K562 (cell line): ENCODE measurements around the gene TMEM41B. TPM values are rescaled to one million over a fixed set of nuclear protein-coding genes. Genes with fewer than 3 reads are reported as not detected.

Experiments used
- ATAC-seq: fragments of 200-7000 bp; cut with Tn5 transposase; 3 replicates; pipeline ENCODE4 v1.9.1; 2020; ENCODE audit warnings: moderate library complexity
- BruUV-seq: library from RNA; stranded (reverse); fragments of 400-500 nt; replicated peaks from 2 replicates; lab custom pipeline; 2021; lab: Mats Ljungman, UMichigan
- CTCF ChIA-PET: fragments of 300-600 bp; formaldehyde crosslinking; extraction: SDS; loops from one replicate; lab custom pipeline; 2021; ENCODE audit warnings: low intra/inter-chr PET ratio; lab: Yijun Ruan, JAX
- POLR2A ChIA-PET: fragments of 300-600, 350-650 bp; sonication (Branson Sonifier 250); formaldehyde crosslinking; extraction: SDS; loops from one replicate; lab custom pipeline; 2021; ENCODE audit warnings: antibody characterized with exemption, inconsistent platforms; lab: Yijun Ruan, JAX
- DNase-seq, 4 experiments: peaks; one replicate each; pipeline versions ENCODE4 v3.0.0 to v3.0.0-alpha.2; 2011 to 2018; ENCODE audit warnings: low spot score in 3 of 4, mixed read lengths in 3 of 4; ENCODE audit errors: extremely low read depth in 1 of 4
- FAIRE-seq: peaks from 2 replicates; lab custom pipeline; 2011; peaks lifted over from hg19 to GRCh38; lab: Jason Lieb, UNC
- H2AFZ ChIP-seq: 2 replicates; pipeline ENCODE4 v1.6.0; 2011; ENCODE audit warnings: low read depth, low read length, control low read depth, inconsistent platforms
- H3K27ac ChIP-seq: fragments of 200-600 bp; 3 replicates; pipeline ENCODE4 v1.8.0; 2011; ENCODE audit warnings: low read depth, mild to moderate bottlenecking, control low read depth, inconsistent platforms, low read length, moderate library complexity, mixed read lengths; ENCODE audit errors: extremely low read depth
- H3K27me3 ChIP-seq, 2 experiments: fragments of 300-600 bp in 1 of 2; 2 replicates in 1 of 2; 3 replicates in 1 of 2; pipeline versions ENCODE4 v1.6.0 to v1.8.0; 2011; ENCODE audit warnings: inconsistent platforms in 2 of 2, low read length in 2 of 2, mild to moderate bottlenecking in 1 of 2, mixed read lengths in 1 of 2, moderate library complexity in 1 of 2; ENCODE audit not compliant: control insufficient read depth in 2 of 2, insufficient read depth in 2 of 2
- H3K36me3 ChIP-seq: fragments of 300-600 bp; 3 replicates; pipeline ENCODE4 v1.8.0; 2011; ENCODE audit warnings: mild to moderate bottlenecking, low read length, inconsistent platforms; ENCODE audit not compliant: control insufficient read depth, insufficient read depth
- H3K4me1 ChIP-seq, 2 experiments: fragments of 200-600 bp in 1 of 2; replicated peaks in 1 of 2; 2 replicates in 1 of 2; 3 replicates in 1 of 2; pipeline versions ENCODE4 v1.5.1 to v1.8.0; 2011; ENCODE audit warnings: inconsistent platforms in 2 of 2, low read length in 2 of 2, mild to moderate bottlenecking in 1 of 2, mixed read lengths in 1 of 2, moderate library complexity in 1 of 2; ENCODE audit not compliant: control insufficient read depth in 2 of 2, insufficient read depth in 2 of 2
- H3K4me2 ChIP-seq: 2 replicates; pipeline ENCODE4 v1.6.1; 2011; ENCODE audit warnings: low read length, control low read depth, inconsistent platforms, mixed read lengths; ENCODE audit not compliant: insufficient read depth
- H3K4me3 ChIP-seq: fragments of 200-600 bp; sonication (generic), shearing (Covaris generic); 2 replicates; pipeline ENCODE4 v1.5.1; 2016; ENCODE audit warnings: control low read depth, inconsistent platforms
- H3K79me2 ChIP-seq: fragments of 200-600 bp; 3 replicates; pipeline ENCODE4 v1.8.0; 2011; ENCODE audit warnings: low read length, inconsistent platforms; ENCODE audit not compliant: control insufficient read depth, insufficient read depth
- H3K9ac ChIP-seq, 2 experiments: 2 replicates each; pipeline versions ENCODE4 v1.6.0 to v1.6.1; 2011; ENCODE audit warnings: low read depth in 2 of 2, low read length in 2 of 2, control low read depth in 1 of 2, inconsistent platforms in 1 of 2, mild to moderate bottlenecking in 1 of 2, mixed read lengths in 1 of 2; ENCODE audit not compliant: insufficient read depth in 1 of 2
- H3K9me1 ChIP-seq: one replicate; pipeline ENCODE4 v1.6.0; 2011; ENCODE audit warnings: inconsistent platforms, mild to moderate bottlenecking, low read length, moderate library complexity; ENCODE audit not compliant: control insufficient read depth, insufficient read depth
- H3K9me3 ChIP-seq: replicated peaks from 2 replicates; pipeline ENCODE4 v1.5.1; 2011; ENCODE audit warnings: low read depth, low read length, inconsistent platforms; ENCODE audit not compliant: control insufficient read depth, insufficient read depth
- H4K20me1 ChIP-seq: replicated peaks from 2 replicates; pipeline ENCODE4 v1.6.1; 2011; ENCODE audit warnings: low read length, inconsistent platforms, mixed read lengths; ENCODE audit not compliant: control insufficient read depth, insufficient read depth
- BRF1 ChIP-seq: IDR thresholded peaks from 3 replicates; pipeline ENCODE4 v1.6.1; 2011; ENCODE audit warnings: borderline replicate concordance, mild to moderate bottlenecking; ENCODE audit not compliant: insufficient read length; ENCODE audit errors: extremely low read depth
- CREBBP ChIP-seq: IDR thresholded peaks from one replicate; pipeline ENCODE4 v1.6.1; 2012; ENCODE audit warnings: low read depth, mild to moderate bottlenecking, control low read depth, inconsistent platforms, low read length
- CREM ChIP-seq: IDR thresholded peaks from 2 replicates; pipeline ENCODE4 v1.6.1; 2014; ENCODE audit warnings: antibody characterized with exemption, low read depth
- GATAD2A ChIP-seq: fragments of 450-650 bp; IDR thresholded peaks from 2 replicates; pipeline ENCODE4 v1.6.1; 2017
- IRF1 ChIP-seq: sonication (generic); formaldehyde crosslinking; IDR thresholded peaks from 2 replicates; pipeline ENCODE4 v1.8.0; 2022; ENCODE audit warnings: missing genetic modification reagents, mild to moderate bottlenecking, borderline replicate concordance
- L3MBTL2 ChIP-seq: fragments of 450-650 bp; IDR thresholded peaks from 2 replicates; pipeline ENCODE4 v1.6.1; 2016; ENCODE audit warnings: mild to moderate bottlenecking, moderate library complexity
- SMAD4 ChIP-seq: fragments of 250-450 bp; sonication (Bioruptor Pico); conservative IDR thresholded peaks from 2 replicates; pipeline ENCODE4 v1.8.0; 2021; ENCODE audit warnings: inconsistent platforms, mild to moderate bottlenecking, moderate library complexity
- ZC3H4 ChIP-seq: sonication (generic); formaldehyde crosslinking; IDR thresholded peaks from 2 replicates; pipeline ENCODE4 v1.9.0; 2021; ENCODE audit warnings: missing genetic modification reagents, borderline replicate concordance
- ZNF12 ChIP-seq: sonication (generic); formaldehyde crosslinking; IDR thresholded peaks from 2 replicates; pipeline ENCODE4 v1.4.0; 2020; ENCODE audit warnings: mild to moderate bottlenecking, missing genetic modification reagents
- ZNF165 ChIP-seq: fragments of 250-450 bp; sonication (Bioruptor Pico); IDR thresholded peaks from 2 replicates; pipeline ENCODE4 v1.4.0; 2020; ENCODE audit warnings: borderline replicate concordance
- ZNF41 ChIP-seq: fragments of 250-450 bp; sonication (Bioruptor Pico); conservative IDR thresholded peaks from 2 replicates; pipeline ENCODE4 v1.4.0; 2020; ENCODE audit warnings: mild to moderate bottlenecking
- WGBS: fragments of 100-300 bp; shearing (Covaris generic); methylation state at CpG from one replicate; pipeline ENCODE4 v1.1.6; 2016; ENCODE audit warnings: low coverage, mixed read lengths; ENCODE audit not compliant: insufficient coverage; ENCODE audit errors: missing lambda C conversion rate; 5-methylcytosine and 5-hydroxymethylcytosine counted together
- in situ Hi-C: fragments of 300-500 bp; cut with MboI; formaldehyde crosslinking; loops from 4 replicates; pipeline ENCODE4 v1.15.0; 2018; ENCODE audit warnings: inconsistent platforms, mixed read lengths
- intact Hi-C: fragments of 100-400 bp; cut with micrococcal nuclease; formaldehyde crosslinking; loops from 2 replicates; pipeline ENCODE4 v1.14.2; 2022
- polyA plus RNA-seq, 8 experiments: library from polyadenylated mRNA; depleted of rRNA in 4 of 8; stranded (reverse) in 5 of 8; unstranded in 3 of 8; fragments of >200 nt; fragmentation: Nextera tagmentation in 2 of 8; fragmentation: Illumina TruSeq in 1 of 8; extraction: Ambion mirVana in 2 of 8; extraction: Trizol in 1 of 8; gene quantifications; 2 replicates each; pipeline versions ENCODE4 v1.2.1 to v1.2.3, GENCODE V29; 2011 to 2014; ENCODE audit warnings: inconsistent platforms in 1 of 8, missing spikeins in 1 of 8
- total RNA-seq, 7 experiments: library from RNA; depleted of rRNA in 6 of 7; stranded (reverse); fragments of >200 nt in 6 of 7; fragmentation: Illumina TruSeq in 2 of 7; extraction: Trizol in 2 of 7; gene quantifications; 2 replicates each; pipeline versions ENCODE4 v1.2.1 to v1.2.3, GENCODE V29; 2011 to 2021; ENCODE audit warnings: low replicate concordance in 1 of 7

Gene TMEM41B
- total and polyA plus RNA-seq, 9 of the 15 experiments (the other 6 are each of a cell fraction or from before 2014, with no cell fraction given): 17.1 to 89.6 (median 48.7) TPM

- no peak for TF ChIP-seq ZNF12 (CRISPR knock-in tag)
- no peak for TF ChIP-seq SMAD4
- no peak for TF ChIP-seq CREM
- no peak for TF ChIP-seq L3MBTL2
- TF ChIP-seq ZC3H4: no peak
- TF ChIP-seq ZNF165: no peak
Measured at GRCh38 chr11:9357041-9357440, 42.6 kb upstream of the TMEM41B start (continued).

GRCh38 chr11:9351321-9351881 lies 37.0 kb upstream of the TMEM41B start:
- intact Hi-C loops (no loop called here), in situ Hi-C loops (no loop called here)
- Histone ChIP-seq H4K20me1 (no peaks in the 10 kb centered on the region), H3K36me3 (no peaks in the 10 kb centered on the region), H3K79me2 (no peaks in the 10 kb centered on the region), H3K9ac (no peak overlapping the region), H2AFZ (no peak overlapping the region), H3K27me3 (no peaks in the 10 kb centered on the region), H3K4me3 (no peak overlapping the region), H3K4me2 (no peak overlapping the region), H3K9me3 (no peaks in the 10 kb centered on the region), H3K9me1 (no peaks in the 10 kb centered on the region), H3K4me1 (peaks cover 0 to 11% of the 10 kb centered on the region in 2 experiments; a peak in 2 of 5 replicates), H3K27ac (no peak overlapping the region)
- CTCF ChIA-PET: no interaction called here
- POLR2A ChIA-PET: interaction anchor here (0.6 to 2.0 kb wide), 2 partner anchors 13 to 40 kb away, joined by 4 to 7 read pairs; no protein-coding TSS in a partner anchor
- DNase-seq (no peak), ATAC-seq (no peak), FAIRE-seq (no peak)
- BruUV-seq: no TSS peak
- 60% methylated on average over 6 of the region's 6 CpGs for WGBS
- no peak for TF ChIP-seq CREBBP
- no peak for TF ChIP-seq BRF1
- TF ChIP-seq SMAD4: no peak
- no peak for TF ChIP-seq IRF1 (CRISPR knock-in tag)
- TF ChIP-seq ZNF41: no peak
- TF ChIP-seq GATAD2A: no peak
